ENCODE results near the gene PRKAR1B.
A peak's percentile ranks its signal among the peaks of the same experiment; 100 is the strongest.
"Not testable (repeated sequence)": the region's sequence is repeated elsewhere in the genome, so short reads cannot be mapped to it uniquely, and the experiment has no call there.

PRKAR1B gene

DNA sequence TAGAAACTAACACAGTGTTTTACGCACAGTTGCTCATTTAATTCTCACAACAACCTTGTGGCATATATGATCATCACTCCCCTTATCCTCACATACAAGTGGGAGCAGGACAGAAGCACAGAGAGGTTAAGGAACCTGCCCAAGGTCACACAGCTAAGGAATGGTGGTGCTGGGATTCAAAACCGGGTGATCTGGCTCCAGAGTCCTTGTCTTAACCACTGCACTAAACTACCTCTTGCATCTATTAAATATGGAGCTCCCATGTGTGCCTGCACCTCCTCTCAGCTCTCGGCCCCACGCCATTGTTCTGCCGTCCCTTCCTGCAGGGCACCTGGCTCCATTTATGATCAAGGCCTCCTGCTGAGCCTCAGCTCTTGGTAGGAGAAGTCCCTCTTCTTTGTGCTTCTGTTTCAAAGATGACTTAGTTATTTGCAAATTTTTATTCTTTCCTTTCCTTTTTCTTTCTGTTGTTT lies 107.7 kb downstream of the PRKAR1B start:
- DNase-seq: no peak

DNA sequence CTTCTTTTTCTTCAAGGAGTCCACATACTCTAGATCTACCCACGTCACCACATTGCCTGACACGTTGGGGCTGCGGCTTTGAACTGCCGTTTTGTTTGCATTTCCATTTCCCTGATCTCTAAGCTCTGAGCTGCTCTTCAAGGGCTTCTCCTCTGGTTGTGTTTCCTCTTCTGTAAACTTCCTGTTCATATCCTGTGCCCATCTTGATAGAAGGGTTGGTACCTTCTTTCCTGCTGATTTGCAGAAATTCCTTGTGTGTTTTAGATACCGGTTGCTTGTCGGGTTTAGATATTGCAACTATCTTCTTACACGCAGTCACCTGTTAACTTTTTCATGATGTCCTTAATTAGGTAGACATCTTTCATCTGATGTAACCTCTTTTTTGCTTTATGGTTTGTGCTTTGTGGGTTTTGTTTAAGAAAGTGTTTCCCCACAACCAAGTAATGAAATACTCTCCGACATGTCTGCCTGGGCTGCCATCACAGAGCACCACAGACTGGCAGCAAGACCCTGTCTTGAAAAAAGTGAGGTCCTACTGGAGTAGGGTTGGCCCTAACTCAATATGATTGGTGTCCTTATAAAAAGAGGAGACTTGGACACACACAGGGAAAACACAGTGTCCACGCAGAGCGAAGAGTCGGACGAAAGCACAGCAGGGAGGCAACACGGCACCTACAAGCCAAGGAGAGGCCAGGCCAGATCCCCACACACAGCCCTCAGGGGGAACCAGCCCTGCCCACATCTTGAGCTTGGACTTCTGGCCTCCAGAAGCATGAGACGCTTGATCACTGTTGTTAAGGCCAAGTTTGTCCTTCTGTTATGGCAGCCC lies 108.3 kb downstream of the PRKAR1B start:
- DNase-seq: no peak

DNA sequence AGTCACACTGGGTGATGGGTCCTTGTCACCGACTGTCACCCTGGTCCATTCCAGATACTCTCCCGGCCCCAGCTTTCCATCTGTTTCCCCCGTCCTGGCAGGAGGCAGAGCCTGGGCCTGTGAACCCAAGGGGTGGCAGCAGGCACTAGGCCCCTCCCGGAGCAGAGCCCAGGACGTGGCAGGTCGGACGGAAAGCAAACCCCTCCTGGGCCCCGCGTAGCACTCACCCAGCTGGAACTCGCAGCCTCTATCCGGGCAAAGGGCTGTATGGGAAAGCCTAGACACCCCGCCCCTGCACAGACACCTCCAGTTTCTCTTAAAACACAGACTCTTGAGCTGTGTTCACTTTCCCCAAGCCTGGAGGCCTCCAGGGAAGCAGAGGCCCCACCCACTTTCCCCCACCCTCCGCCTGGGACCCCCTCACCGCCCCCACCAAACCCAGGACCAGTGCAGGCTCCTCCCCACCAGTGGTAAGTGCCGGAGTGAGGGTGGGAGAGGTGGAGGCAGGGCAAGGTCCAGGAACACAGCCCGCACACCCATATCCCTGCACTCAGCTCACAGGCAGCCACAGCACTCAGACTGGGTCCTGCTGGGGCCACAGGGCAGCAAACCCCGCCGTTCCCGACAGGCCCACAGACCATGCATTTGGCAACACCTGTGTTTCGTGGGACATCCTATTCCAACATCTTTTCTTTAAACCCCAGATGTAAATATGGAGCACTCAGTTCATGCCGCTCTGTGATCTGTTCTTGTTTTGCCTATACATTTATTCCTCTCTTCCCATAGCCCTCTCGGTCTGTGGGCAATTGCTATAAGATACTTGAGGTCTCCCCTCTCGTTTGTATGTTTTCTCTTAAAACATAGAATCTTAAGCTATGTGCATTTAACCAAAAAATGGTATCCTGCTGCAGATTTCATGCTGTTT lies 109.2 kb downstream of the PRKAR1B start:
- no peak for DNase-seq

DNA sequence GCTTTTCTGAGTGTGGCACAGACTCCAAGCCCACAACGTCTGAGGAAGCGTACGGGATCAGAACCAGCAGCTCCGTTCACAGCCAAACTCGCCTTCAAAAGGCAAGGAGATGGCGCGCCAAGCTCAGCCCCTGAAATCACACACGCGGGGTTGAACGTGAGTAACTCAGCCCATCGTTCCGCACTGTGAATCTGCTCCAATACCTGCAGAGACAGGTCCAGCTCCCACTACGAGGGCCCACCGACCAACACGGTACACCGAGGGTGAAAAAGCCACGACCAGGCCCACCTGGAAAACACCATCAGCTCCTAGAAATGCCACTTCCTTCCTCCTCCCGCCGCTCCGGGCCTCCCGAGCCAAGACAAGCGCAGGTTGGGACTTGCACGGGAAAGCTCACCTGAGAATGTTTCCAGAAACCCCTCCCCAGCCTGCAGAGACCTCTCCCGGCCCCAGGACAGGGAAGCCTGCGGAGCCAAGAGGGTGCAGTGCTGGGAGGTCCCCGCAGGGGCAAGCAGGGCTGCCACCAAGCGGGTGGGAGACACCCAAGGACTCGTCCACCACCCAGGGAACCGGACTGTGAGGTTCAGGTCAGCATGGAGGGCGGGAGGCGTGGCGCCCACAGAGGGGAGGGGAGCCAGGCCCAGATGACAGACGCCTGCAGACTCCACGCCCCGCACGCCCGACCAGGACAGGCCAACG lies 113.5 kb downstream of the PRKAR1B start:
- DNase-seq: no peak

DNA sequence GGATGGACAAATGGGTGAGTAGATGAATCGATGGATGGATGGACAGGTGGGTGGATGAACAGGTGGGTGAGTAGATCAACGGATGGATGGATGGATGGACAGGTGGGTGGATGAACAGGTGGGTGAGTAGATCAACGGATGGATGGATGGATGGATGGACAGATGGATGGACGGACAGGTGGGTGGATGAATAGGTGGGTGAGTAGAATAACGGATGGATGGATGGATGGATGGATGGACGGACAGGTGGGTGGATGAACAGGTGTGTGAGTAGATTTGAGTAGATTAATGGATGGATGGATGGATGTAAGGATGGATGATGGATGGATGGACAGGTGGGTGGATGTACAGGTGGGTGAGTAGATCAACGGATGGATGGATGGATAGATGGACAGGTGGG lies 115.2 kb downstream of the PRKAR1B start:
- not testable (repeated sequence) for DNase-seq

DNA sequence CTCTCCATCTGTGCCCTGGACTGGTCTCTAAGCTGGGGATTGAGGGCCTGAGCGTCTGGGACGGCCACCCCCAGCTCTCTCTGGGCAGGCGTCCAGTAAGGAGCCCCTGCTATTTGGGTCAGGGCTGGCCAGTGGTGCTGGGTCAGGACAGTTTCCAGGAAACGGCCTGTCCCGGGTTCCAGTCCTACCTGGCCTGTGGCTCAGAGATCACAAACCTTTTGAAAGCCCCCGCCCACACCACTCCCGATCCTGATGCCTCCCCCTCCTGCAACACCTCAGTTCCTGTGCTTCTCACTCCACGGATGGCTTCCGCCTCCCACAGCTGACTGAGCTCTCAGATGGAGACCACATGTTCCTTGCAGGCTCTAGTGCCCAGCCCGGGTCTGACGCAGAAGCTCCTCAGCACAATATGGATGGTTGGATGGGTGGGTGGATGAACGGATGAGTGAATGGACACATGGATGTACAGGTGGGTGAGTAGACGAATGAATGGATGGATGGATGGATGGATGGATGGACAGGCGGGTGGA lies 115.7 kb downstream of the PRKAR1B start:
- DNase-seq: no peak

DNA sequence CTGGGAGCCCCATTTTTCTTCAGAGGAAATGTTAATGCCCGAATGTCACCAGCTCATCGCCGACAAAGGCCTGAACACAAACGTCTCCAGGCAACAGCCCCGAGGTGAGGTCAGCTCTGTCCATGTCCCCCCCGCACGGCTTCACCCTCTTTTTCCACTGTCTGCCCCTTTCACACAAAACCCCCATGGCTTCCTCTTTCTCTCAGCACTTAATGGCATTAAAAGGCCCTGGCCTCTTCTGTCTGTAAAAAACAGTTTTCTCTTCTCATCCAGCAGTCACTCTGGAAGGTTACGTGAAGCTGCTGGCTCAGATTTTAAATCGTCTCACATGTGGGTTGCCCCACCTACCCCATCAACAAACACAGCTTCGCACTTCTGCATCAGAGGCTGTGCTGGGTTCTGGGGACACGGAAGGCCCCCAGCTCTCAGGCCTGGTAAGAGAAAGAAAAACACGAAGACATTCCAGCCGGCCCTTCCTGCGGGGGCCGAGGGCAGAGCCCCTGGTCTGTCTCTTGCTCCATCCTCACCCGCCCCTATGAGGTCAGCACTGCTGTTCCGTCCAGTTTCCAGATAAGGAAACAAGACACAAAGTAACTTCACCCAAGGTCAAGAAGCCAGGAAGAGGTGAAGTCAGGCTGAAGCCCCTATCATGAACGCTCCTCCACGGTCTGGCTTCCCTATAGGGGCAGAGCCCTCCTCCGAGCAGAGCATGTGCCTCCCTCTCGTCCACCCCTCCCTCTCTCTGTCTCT lies 116.4 kb downstream of the PRKAR1B start:
- no peak for DNase-seq

DNA sequence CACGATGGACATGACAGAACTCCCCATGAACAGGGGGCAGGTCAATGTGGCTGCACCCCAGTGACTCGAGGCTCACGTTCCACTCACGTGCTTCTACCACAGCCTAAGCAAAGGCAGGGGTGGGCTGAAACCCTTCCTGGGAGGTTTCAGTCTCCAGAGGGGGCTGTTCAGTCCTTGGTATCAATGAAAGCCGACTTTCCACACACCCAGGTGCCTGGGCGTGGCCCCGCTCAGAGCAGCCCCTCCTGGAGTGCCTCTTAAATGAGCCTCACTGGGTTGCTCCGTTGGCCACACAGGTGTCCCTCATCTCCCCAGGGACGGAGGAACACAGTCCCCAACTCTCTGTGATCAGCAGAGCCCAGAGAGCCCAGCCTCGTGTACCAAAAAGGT lies 116.9 kb downstream of the PRKAR1B start:
- no peak for DNase-seq

DNA sequence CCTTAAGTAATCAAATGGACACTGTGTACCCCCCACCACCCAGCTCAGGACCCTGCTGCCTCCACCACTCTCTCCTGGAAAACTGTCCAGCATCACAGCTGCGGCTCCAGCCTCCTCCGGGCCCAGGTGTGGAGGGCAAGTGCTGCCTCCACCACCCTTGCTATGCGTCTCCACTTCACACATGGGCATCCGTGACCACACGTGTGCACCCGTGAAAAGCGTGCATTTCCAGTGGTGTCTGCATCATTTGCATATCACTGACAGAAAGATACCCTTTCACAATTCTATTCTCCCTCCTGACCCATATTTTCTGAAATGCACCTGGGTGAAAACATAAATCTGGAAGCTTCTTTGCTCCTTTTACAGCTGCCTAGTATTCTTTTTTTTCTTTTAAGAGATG lies 117.7 kb downstream of the PRKAR1B start:
- no peak for DNase-seq

DNA sequence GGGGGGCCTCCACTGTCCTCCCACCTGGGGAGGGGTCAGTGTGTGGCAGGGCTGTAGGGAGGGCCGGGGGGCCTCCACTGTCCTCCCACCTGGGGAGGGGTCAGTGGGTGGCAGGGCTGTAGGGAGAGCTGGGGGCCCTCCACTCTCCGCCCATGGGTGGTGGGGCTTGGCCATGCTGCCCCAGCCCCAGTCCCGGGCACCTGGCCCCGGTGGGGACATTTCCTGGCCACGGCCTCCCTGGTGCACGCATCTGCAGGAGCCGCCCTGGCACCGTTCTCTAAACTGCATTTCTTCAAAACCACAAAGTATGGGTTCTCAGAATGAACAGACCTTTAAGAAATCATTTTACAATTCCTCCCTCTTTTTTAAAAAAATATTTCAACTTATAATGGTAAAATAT lies 118.1 kb downstream of the PRKAR1B start:
- DNase-seq: no peak

DNA sequence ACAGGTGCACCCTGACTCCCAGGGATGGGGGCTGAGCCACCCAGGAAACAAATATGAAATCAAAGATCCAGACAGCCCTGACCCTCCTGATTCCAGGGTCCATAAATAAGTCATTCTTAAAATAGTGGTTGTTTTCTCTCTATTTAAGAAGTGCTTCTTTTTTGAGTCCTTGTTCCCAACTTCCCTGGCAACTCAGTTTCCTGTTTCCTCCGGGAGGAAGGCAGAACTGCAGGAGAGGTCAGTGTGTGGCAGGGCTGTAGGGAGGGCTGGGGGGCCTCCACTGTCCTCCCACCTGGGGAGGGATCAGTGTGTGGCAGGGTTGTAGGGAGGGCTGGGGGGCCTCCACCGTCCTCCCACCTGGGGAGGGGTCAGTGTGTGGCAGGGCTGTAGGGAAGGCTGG lies 118.7 kb downstream of the PRKAR1B start:
- no peak for DNase-seq

DNA sequence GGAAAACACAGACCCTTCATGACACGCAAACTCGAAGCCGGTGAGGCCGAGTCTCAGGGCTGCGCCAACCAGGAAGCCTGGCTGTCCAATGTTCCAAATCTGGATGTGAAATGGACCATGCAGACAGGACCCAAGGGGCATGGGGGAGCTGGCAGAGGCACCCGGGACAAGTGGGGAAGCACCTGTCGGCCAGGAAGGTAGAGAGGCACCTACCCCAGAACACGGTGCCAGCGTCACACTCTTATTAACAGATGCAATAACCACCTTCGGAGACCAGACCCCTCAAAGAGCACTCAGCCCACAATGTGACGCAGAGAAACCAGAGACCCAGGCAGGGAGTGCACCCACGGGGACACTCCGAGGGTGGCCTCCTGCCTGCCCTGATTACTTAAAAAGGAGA lies 119.1 kb downstream of the PRKAR1B start:
- no peak for DNase-seq

DNA sequence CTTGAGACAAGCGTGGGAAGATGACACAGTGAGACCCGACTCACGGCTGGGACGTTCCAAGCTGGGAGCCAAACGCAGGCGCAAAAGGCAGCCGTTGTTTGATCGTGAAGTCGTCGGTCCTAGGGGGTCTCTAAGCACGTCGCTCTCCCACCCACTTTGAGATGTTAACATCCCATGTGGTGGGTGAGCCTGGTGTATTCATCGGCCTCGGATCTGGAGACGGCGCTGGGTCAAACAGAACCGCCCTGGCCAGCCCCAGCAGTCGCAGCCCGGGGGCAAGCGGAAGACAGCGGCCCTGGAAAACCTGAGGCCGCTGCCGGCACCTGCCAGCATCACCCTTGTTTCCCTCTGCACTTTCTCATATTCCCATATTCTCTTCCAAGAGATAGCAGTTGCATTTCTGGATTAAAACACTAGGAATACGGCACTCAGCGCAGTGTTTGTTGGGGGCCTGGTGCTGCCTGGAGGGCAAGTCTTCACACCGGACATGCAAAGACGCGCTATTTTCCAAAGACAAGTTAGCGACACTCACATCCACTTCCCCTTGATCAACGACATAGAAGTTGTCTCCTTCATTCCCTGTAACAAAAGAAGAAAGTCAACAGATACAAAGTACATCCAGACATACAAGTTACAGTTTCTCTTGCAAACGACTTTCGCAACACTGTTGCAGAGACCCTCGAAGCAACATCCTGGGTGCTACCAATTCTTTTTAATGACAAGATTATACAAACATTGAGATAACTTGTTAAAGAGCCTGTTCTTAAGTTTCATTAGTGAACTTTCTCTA lies 121.2 kb downstream of the PRKAR1B start:
- DNase-seq: no peak

DNA sequence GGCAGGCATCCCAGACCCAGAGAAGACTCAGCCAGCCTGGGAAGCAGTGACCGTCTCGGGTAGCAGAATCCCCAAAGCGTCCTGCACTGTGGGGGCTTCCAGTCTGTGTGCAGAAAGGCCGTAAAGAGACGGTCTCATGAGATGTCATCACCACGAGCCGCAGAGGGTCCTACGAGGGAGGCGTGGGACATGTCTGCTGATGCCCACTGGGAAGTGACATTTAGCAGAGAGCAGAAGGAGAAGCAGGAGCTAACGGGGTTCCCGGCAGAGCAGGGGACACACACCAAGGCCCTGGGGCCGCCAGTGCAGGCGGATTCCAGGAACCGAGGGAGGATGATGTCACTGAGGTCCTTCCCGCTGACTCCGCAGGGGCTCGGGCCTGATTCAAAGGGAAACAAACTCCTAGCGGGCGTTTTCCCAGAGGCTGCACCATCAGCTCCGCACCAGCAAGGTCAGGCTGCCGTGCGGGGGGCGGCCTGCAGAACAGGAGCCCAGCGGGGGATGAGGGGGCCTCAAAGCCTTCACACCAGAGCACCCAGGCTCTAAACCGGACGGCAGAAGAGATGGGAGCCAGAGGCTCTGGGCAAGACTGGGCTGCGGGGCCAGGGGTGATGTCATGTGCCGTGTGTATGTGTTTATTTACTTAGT lies 122.1 kb downstream of the PRKAR1B start:
- DNase-seq: no peak

DNA sequence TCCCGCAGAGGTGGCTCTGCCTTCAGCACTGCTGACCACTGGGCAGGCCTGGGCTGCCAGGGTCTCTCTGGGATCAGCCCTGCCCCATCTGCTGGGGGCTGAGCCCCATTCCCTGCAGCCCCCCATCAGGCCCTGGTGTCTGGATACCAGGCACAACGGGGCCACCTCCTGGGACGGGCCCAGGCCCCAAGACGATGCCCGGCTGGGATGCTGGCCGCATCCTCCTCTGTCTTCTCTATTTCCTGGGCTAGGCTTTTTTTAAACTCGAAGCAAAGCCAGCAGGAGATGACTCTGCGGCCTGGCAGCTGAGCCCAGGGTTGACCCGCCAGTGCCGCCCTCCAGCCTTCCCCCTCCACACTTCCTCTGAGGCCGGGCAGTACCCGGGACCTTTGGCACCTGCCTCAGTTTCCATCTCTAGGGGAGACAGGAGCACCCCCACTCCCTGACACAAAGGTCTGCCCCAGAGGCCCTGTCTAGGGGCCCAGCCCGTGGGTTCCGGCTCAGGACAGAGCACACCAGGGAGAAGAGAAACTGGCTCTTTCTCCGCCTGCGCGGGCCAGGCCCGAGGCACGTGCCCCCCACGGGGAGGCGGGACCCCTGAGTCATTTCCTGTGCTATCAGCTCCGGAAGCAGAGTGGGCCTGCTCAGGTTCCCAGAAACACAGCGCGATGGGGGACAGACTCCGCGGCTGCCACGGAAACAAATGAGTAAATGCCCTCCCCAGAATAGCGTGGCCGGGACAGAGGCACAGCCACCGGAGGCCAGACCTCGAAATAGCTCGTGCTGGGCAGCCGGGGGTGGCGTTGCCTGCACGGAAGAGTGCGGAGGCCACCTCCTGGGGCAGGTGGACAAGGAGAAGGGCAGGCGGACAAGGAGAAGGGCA lies 122.8 kb downstream of the PRKAR1B start:
- peak; percentile 82 for DNase-seq

DNA sequence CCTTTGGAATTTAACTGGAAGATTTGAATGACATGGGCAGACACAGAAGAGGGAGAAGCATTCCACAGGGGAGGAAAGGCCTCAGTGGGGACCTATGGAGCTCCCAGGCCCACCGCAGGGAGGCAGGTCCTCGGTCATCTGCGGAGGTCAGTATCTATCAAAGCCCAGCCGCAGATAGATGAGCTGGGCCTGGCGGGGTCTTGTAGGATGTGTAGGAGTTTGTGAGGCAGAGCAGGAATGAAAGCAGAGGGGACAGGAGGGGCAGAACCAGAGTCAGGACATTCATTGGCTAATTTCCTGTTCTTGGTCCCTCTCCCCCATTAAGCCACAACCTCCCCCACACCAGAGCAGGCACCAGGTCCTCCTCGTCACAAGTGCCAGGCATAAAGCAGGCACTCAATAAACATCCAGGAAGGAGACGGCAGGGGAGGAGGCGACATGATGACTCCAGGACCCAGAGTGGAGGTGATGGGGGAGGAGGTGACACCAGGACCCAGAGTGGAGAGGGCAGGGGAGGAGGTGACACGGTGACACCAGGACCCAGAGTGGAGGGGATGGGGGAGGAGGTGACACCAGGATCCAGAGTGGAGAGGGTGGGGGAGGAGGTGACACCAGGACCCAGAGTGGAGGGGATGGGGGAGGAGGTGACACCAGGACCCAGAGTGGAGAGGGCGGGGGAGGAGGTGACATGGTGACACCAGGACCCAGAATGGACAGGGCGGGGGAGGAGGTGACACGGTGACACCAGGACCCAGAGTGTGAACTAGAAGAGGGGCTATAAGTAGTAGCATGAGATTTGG lies 123.7 kb downstream of the PRKAR1B start:
- no peak for DNase-seq

DNA sequence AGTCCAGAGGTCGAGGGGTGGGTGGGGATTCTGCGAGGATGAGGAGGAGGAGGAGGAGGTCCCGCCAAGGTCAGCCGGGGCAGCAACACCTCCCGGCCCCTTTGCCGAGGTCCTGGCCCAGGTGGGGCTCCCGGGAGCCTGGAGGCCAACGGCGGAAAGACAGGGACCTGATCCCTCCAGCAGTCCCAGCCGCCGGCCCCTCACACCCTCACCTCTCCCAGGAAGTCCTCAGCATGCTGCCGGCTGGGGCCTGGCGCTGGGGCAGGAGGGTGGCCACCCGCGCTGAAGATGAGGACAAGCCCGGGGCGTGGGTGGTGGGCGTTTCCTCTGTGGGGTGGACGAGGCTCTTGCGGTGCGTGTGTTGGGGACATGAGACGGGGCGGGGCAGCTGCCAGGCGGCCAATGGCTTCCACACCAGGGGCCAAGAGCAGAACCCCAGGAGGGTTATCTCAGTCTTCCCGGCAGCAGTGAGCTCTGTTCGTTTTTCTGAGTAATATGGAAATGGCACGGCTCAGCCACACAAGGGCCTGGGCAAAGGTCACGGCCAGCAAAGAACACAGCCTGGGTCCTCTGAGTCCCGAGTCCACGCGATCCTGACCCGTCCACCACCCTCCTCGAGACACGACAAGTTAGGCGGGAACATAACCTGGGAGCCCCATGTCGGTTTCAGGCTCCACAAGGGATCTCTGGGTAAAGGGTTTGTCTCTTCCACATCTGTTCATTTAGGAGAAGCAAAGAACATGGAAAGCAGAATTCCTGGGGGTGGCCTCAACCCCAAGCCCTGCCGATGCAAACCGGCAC lies 124.5 kb downstream of the PRKAR1B start:
- no peak for DNase-seq
